Endothelial cell of umbilical vein (primary cell): ENCODE data around the gene ZNF407. TPM values are rescaled to one million over a fixed set of nuclear protein-coding genes. Genes with fewer than 3 reads are reported as not detected.

Experiments used
- BruUV-seq: library from RNA; stranded (reverse); fragments of 400-500 nt; replicated peaks from 2 replicates; lab custom pipeline; 2021; lab: Mats Ljungman, UMichigan
- CTCF ChIA-PET: fragments of 300-600, 350-600 bp; sonication (Branson Sonifier 250); formaldehyde crosslinking; loops from one replicate; lab custom pipeline; 2021; ENCODE audit warnings: antibody characterized with exemption, inconsistent platforms; lab: Charles Lee
- POLR2A ChIA-PET: fragments of 300-600, 350-600 bp; sonication (Branson Sonifier 250); formaldehyde crosslinking; loops from one replicate; lab custom pipeline; 2021; ENCODE audit warnings: antibody characterized with exemption, inconsistent platforms; lab: Charles Lee
- DNase-seq: peaks from one replicate; pipeline ENCODE4 v3.0.0-alpha.2; 2011; ENCODE audit warnings: low read depth, low spot score
- FAIRE-seq: peaks from 2 replicates; lab custom pipeline; 2011; peaks lifted over from hg19 to GRCh38; lab: Jason Lieb, UNC
- H2AFZ ChIP-seq: 2 replicates; pipeline ENCODE4 v1.6.0; 2012; ENCODE audit warnings: low read depth, low read length, control low read depth, inconsistent platforms
- H3K27ac ChIP-seq: 2 replicates; pipeline ENCODE4 v1.5.1; 2011; ENCODE audit warnings: low read depth, mild to moderate bottlenecking, control low read depth, low read length, moderate library complexity; ENCODE audit not compliant: insufficient read depth
- H3K27me3 ChIP-seq, 2 experiments: 2 replicates each; pipeline versions ENCODE4 v1.6.0 to v1.6.1; 2011; ENCODE audit warnings: low read length in 2 of 2, mixed read lengths in 1 of 2; ENCODE audit not compliant: control insufficient read depth in 2 of 2, insufficient read depth in 2 of 2
- H3K36me3 ChIP-seq, 2 experiments: 2 replicates in 1 of 2; 3 replicates in 1 of 2; pipeline ENCODE4 v1.5.1; 2011; ENCODE audit warnings: low read length in 2 of 2, mild to moderate bottlenecking in 1 of 2, moderate library complexity in 1 of 2; ENCODE audit not compliant: control insufficient read depth in 2 of 2, insufficient read depth in 2 of 2; ENCODE audit errors: extremely low read depth in 1 of 2
- H3K4me1 ChIP-seq: 3 replicates; pipeline ENCODE4 v1.5.1; 2011; ENCODE audit warnings: mild to moderate bottlenecking, low read length; ENCODE audit not compliant: control insufficient read depth, insufficient read depth; ENCODE audit errors: extremely low read depth
- H3K4me2 ChIP-seq: 2 replicates; pipeline ENCODE4 v1.6.1; 2011; ENCODE audit warnings: low read length, control low read depth, mixed read lengths; ENCODE audit not compliant: insufficient read depth
- H3K4me3 ChIP-seq, 3 experiments: fragments of 200-600 bp in 1 of 3; sonication (generic), shearing (Covaris generic) in 1 of 3; replicated peaks in 1 of 3; 2 replicates each; pipeline ENCODE4 v1.5.1; 2011 to 2016; ENCODE audit warnings: control low read depth in 3 of 3, low read length in 3 of 3, mild to moderate bottlenecking in 2 of 3, inconsistent platforms in 1 of 3, low read depth in 1 of 3, moderate library complexity in 1 of 3; ENCODE audit not compliant: insufficient read depth in 1 of 3
- H3K79me2 ChIP-seq: 2 replicates; pipeline ENCODE4 v1.6.0; 2012; ENCODE audit warnings: low read length, inconsistent platforms; ENCODE audit not compliant: control insufficient read depth, insufficient read depth
- H3K9ac ChIP-seq: replicated peaks from 2 replicates; pipeline ENCODE3; 2011; ENCODE audit warnings: low read length, control low read depth; ENCODE audit not compliant: insufficient read depth; ENCODE audit errors: extremely low read depth
- H3K9me1 ChIP-seq: replicated peaks from 3 replicates; pipeline ENCODE4 v1.6.0; 2011; ENCODE audit warnings: mild to moderate bottlenecking, low read length; ENCODE audit not compliant: control insufficient read depth, insufficient read depth; ENCODE audit errors: extremely low read depth
- H3K9me3 ChIP-seq: replicated peaks from 2 replicates; pipeline ENCODE4 v1.5.1; 2012; ENCODE audit warnings: low read length, inconsistent platforms; ENCODE audit not compliant: control insufficient read depth, insufficient read depth
- H4K20me1 ChIP-seq: replicated peaks from 2 replicates; pipeline ENCODE3; 2011; ENCODE audit warnings: mild to moderate bottlenecking, low read length; ENCODE audit not compliant: control insufficient read depth, insufficient read depth; ENCODE audit errors: extremely low read depth
- CTCF ChIP-seq, 2 donors: IDR thresholded peaks; 1 replicate in 1 of 2; 2 replicates in 1 of 2; pipeline ENCODE4 v1.5.1; 2011; ENCODE audit warnings: low read length in 2 of 2, mild to moderate bottlenecking in 2 of 2, moderate library complexity in 2 of 2, control low read depth in 1 of 2, inconsistent platforms in 1 of 2, low read depth in 1 of 2; ENCODE audit not compliant: insufficient read depth in 1 of 2; ENCODE audit errors: extremely low read depth in 1 of 2
- GATA2 ChIP-seq: IDR thresholded peaks from 2 replicates; pipeline ENCODE4 v1.7.0; 2011; ENCODE audit warnings: low read depth, mild to moderate bottlenecking, moderate library complexity, mixed read lengths, low read length; ENCODE audit not compliant: insufficient read length, insufficient read depth
- JUN ChIP-seq: IDR thresholded peaks from 2 replicates; pipeline ENCODE4 v1.6.1; 2011; ENCODE audit warnings: borderline replicate concordance, low read depth; ENCODE audit not compliant: insufficient read length, insufficient read depth
- MAX ChIP-seq: IDR thresholded peaks from 2 replicates; pipeline ENCODE4 v1.6.1; 2011; ENCODE audit not compliant: insufficient read depth, insufficient read length
- POLR2A ChIP-seq: IDR thresholded peaks from 2 replicates; pipeline ENCODE4 v1.6.1; 2012; ENCODE audit warnings: low read depth, mild to moderate bottlenecking, control low read depth, low read length
- POLR2AphosphoS5 ChIP-seq: IDR thresholded peaks from 2 replicates; pipeline ENCODE4 v1.6.1; 2012; ENCODE audit warnings: low read depth, mild to moderate bottlenecking, control low read depth, low read length, moderate library complexity; ENCODE audit not compliant: insufficient read depth
- dilution Hi-C: fragments of 300-500 bp; cut with MboI; formaldehyde crosslinking; loops from one replicate; pipeline ENCODE4 v1.15.0; 2019; ENCODE audit warnings: low sequenced_read_pairs; ENCODE audit not compliant: extremely low pct_ligation_motif_present
- intact Hi-C: fragments of 100-400 bp; cut with micrococcal nuclease; formaldehyde crosslinking; loops from one replicate; pipeline ENCODE4 v1.10.0; 2022
- polyA plus RNA-seq, 4 experiments: library from polyadenylated mRNA; depleted of rRNA in 3 of 4; stranded (reverse) in 3 of 4; unstranded in 1 of 4; fragments of >200 nt; gene quantifications; 2 replicates each; pipeline versions ENCODE4 v1.2.1 to v1.2.3, GENCODE V29; 2011 to 2012; ENCODE audit warnings: missing spikeins in 1 of 4
- total RNA-seq: library from RNA; stranded (reverse); gene quantifications from 2 replicates; pipeline ENCODE4 v1.2.3, GENCODE V29; 2021

The ZNF407 gene
- total and polyA plus RNA-seq, 2 donors (not counting 3 experiments of a cell fraction or from before 2014, with no cell fraction given) = 3.8 to 20.1 TPM

DNA sequence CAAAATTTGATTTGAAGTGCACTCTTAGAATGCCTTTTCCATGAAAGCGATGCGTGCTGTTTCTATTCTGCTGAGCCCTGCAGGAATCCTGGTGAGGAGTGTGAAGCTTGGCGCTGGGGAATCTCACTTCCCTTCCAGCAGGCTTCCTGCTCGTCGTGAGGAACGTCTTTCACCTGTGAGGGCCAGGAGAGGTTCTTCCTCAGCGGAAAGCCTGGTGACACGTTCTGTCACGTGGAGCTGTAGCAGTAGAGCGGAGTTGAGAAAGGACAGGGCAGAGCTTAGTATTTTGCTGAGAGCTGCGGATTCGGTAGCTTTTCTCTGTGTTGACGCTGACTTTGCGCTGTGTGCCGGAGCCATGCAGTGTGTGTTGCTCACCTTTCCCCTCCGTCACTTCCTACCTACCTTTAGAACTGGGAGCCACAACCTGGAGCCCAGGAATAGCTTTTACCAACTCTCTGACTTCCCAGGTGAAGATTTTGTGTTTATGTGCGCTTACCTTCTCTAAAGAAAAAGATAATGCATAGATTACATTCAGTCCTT, 316.5 kb downstream of the ZNF407 start:
- Histone ChIP-seq H3K27me3 (no peaks in the 10 kb centered on the region), H3K9me1 (no peaks in the 10 kb centered on the region), H3K4me2 (no peak overlapping the region), H3K4me1 (no peaks in the 10 kb centered on the region), H3K27ac (no peak overlapping the region), H2AFZ (no peak overlapping the region), H3K36me3 (no peaks in the 10 kb centered on the region), H3K79me2 (no peaks in the 10 kb centered on the region), H3K9me3 (no peaks in the 10 kb centered on the region), H3K9ac (no peak overlapping the region), H4K20me1 (no peaks in the 10 kb centered on the region), H3K4me3 (no peak overlapping the region)
- TF ChIP-seq JUN (no peak), POLR2AphosphoS5 (no peak), MAX (no peak)
- dilution Hi-C loops = no loop called here
- DNase-seq = no peak
- POLR2A ChIA-PET = no interaction called here
- CTCF ChIA-PET = no interaction called here
- intact Hi-C loops = loop anchor here (10.0 kb wide), 1 partner anchor 1249 kb away; no protein-coding TSS in a partner anchor
- no TSS peak for BruUV-seq
- no peak for FAIRE-seq

GRCh38 chr18:74914648-74915047, 317.0 kb downstream of the ZNF407 start:
- Histone ChIP-seq H3K4me2 (no peak overlapping the region), H4K20me1 (no peaks in the 10 kb centered on the region), H3K4me3 (no peak overlapping the region), H2AFZ (no peak overlapping the region), H3K79me2 (no peaks in the 10 kb centered on the region), H3K9me1 (no peaks in the 10 kb centered on the region), H3K9me3 (no peaks in the 10 kb centered on the region), H3K36me3 (no peaks in the 10 kb centered on the region), H3K27me3 (no peaks in the 10 kb centered on the region), H3K27ac (no peak overlapping the region), H3K4me1 (no peaks in the 10 kb centered on the region), H3K9ac (no peak overlapping the region)
- CTCF ChIA-PET = no interaction called here
- TF ChIP-seq CTCF (IDR thresholded peaks at IDR 0.05; ENCODE audit: extremely low read depth in 1 of 2, insufficient read depth in 1 of 2, low read depth in 1 of 2, low read length in 2 of 2) (no peak), GATA2 (no peak), POLR2AphosphoS5 (no peak), JUN (no peak), POLR2A (no peak)
- intact Hi-C loops = loop anchor here (10.0 kb wide), 1 partner anchor 1250 kb away; no protein-coding TSS in a partner anchor
- FAIRE-seq (no peak), DNase-seq (no peak)
- POLR2A ChIA-PET = no interaction called here
- dilution Hi-C loops = no loop called here
- BruUV-seq = no TSS peak
